Tibial nerve (tissue), 4 donors: ENCODE data around the gene LRIT1. TPM values are rescaled to one million over a fixed set of nuclear protein-coding genes. Genes with fewer than 3 reads are reported as not detected.

Experiments used
- DNase-seq, 2 donors: peaks; one replicate each; pipeline ENCODE4 v3.0.0-alpha.2; 2019; ENCODE audit warnings: low spot score in 2 of 2
- H3K27ac ChIP-seq, 4 donors: fragments of 200-600 bp; sonication (generic) in 3 of 4; one replicate each; pipeline ENCODE4 v1.5.1; 2017 to 2019; ENCODE audit warnings: mild to moderate bottlenecking in 1 of 4
- H3K27me3 ChIP-seq, 2 donors: fragments of 200-600 bp; sonication (generic) in 1 of 2; one replicate each; pipeline versions ENCODE4 v1.5.1 to v1.6.0; 2017 to 2019
- H3K36me3 ChIP-seq, 3 donors: fragments of 200-600 bp; sonication (generic); one replicate each; pipeline ENCODE4 v1.5.1; 2018 to 2019
- H3K4me1 ChIP-seq, 4 donors: fragments of 200-600 bp; sonication (generic) in 3 of 4; one replicate each; pipeline ENCODE4 v1.5.1; 2017 to 2019
- H3K4me3 ChIP-seq, 4 donors: fragments of 200-600 bp; sonication (generic) in 3 of 4; one replicate each; pipeline ENCODE4 v1.5.1; 2017 to 2019; ENCODE audit warnings: mild to moderate bottlenecking in 1 of 4, moderate library complexity in 1 of 4
- H3K9me3 ChIP-seq, 4 donors: fragments of 200-600 bp; sonication (generic) in 3 of 4; one replicate each; pipeline ENCODE4 v1.5.1; 2017 to 2019
- EP300 ChIP-seq, 2 donors: sonication (generic); formaldehyde crosslinking; IDR thresholded peaks; one replicate each; pipeline ENCODE4 v1.6.1; 2017; ENCODE audit warnings: antibody characterized with exemption in 2 of 2, mild to moderate bottlenecking in 1 of 2
- POLR2A ChIP-seq, 2 donors: fragments of 450-650 bp; IDR thresholded peaks; one replicate each; pipeline ENCODE4 v1.6.1; 2017; ENCODE audit warnings: antibody characterized with exemption in 2 of 2, mild to moderate bottlenecking in 2 of 2, moderate library complexity in 2 of 2
- WGBS, 2 donors: methylation state at CpG; one replicate each; pipeline ENCODE4 v1.1.5; 2018; 5-methylcytosine and 5-hydroxymethylcytosine counted together
- total RNA-seq, 4 donors: library from RNA; depleted of rRNA; stranded (reverse); fragments of >200 nt; gene quantifications; one replicate each; pipeline ENCODE4 v1.1.0, GENCODE V29; 2016
- TF ChIP-seq, protein P1 (sequence below), 5 experiments: fragments of 200-600 bp in 3 of 5; fragments of 450-650 bp in 2 of 5; sonication (generic) in 3 of 5; IDR thresholded peaks; one replicate each; pipeline ENCODE4 v1.5.1; 2016 to 2019; ENCODE audit warnings: antibody characterized with exemption in 5 of 5, mild to moderate bottlenecking in 3 of 5, moderate library complexity in 2 of 5

The LRIT1 gene
- total RNA-seq, 4 donors from 2014 or later: not detected

DNA sequence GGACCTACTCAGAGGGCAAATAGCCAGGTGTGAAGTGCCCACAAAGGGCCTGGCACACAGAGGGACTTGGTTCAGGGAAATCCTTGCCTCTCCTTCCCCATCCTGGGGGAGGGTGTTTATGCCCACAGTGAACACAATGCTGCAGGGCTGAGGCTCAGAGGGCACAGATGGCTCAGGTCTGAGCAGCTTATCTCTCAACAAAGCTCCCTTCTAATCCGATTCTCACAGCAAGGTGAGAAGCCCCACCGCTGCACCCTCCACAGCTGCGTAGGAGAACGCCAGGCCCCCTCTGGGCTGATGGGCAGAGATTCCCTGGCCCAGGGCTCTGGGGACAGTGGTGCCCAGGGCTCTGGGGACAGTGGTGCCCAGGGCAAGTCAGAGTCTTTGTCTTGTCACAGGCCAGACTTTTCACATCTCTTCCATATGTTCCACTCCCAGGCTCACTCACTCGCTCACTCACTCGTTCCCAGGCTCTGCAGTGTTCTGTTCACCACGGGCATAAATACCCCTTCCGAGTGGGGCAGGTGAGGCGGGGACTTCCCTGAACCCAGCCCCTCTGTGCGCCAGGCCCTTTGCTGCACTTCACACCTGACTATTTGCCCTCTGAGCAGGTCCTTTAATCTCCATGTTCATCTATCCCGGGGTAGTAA lies 55.7 kb downstream of the LRIT1 start:
- TF ChIP-seq, protein P1, sequence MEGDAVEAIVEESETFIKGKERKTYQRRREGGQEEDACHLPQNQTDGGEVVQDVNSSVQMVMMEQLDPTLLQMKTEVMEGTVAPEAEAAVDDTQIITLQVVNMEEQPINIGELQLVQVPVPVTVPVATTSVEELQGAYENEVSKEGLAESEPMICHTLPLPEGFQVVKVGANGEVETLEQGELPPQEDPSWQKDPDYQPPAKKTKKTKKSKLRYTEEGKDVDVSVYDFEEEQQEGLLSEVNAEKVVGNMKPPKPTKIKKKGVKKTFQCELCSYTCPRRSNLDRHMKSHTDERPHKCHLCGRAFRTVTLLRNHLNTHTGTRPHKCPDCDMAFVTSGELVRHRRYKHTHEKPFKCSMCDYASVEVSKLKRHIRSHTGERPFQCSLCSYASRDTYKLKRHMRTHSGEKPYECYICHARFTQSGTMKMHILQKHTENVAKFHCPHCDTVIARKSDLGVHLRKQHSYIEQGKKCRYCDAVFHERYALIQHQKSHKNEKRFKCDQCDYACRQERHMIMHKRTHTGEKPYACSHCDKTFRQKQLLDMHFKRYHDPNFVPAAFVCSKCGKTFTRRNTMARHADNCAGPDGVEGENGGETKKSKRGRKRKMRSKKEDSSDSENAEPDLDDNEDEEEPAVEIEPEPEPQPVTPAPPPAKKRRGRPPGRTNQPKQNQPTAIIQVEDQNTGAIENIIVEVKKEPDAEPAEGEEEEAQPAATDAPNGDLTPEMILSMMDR (IDR thresholded peaks at IDR 0.05): no peak
- no peak for TF ChIP-seq POLR2A (IDR thresholded peaks at IDR 0.05)
- TF ChIP-seq EP300 (IDR thresholded peaks at IDR 0.05): no peak
- no peak for DNase-seq
- no peak overlapping the region for H3K27ac ChIP-seq
- no peaks in the 10 kb centered on the region for H3K36me3 ChIP-seq
- H3K27me3 ChIP-seq: no peaks in the 10 kb centered on the region
- no peak overlapping the region for H3K4me3 ChIP-seq
- 66 to 78% methylated on average over 10 to 11 of the region's 11 CpGs for WGBS, 2 donors
- H3K9me3 ChIP-seq: no peaks in the 10 kb centered on the region
- H3K4me1 ChIP-seq: no peaks in the 10 kb centered on the region

DNA sequence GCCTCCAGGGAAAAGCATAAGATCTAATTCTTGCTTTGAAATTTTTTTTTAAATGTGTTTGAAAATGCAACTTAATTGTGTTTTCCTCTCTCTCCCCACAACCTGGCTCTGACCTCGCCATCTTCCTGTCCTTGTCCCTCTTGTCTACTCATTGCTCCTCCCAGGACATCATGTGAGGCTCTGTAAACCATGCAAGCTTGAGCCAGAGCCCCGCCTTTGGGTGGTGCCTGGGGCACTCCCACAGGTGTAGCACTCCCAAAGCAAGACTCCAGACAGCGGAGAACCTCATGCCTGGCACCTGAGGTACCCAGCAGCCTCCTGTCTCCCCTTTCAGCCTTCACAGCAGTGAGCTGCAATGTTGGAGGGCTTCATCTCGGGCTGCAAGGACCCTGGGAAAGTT lies 56.8 kb downstream of the LRIT1 start:
- 72 to 77% methylated on average over 4 of the region's 4 CpGs for WGBS, 2 donors

GRCh38 chr10:84181631-84182030 lies 59.7 kb downstream of the LRIT1 start:
- Histone ChIP-seq H3K36me3 (no peaks in the 10 kb centered on the region), H3K4me1 (no peaks in the 10 kb centered on the region), H3K9me3 (no peaks in the 10 kb centered on the region), H3K4me3 (no peak overlapping the region), H3K27me3 (no peaks in the 10 kb centered on the region), H3K27ac (no peak overlapping the region)
- no peak for DNase-seq
- WGBS, 2 donors: 88 to 93% methylated on average over 5 of the region's 5 CpGs
- TF ChIP-seq POLR2A (IDR thresholded peaks at IDR 0.05) (no peak), EP300 (IDR thresholded peaks at IDR 0.05) (no peak)
- TF ChIP-seq, protein P1 (IDR thresholded peaks at IDR 0.05): no peak

More for the DNA sequence above, 56.8 kb downstream of the LRIT1 start:
- TF ChIP-seq EP300 (IDR thresholded peaks at IDR 0.05): no peak
- no peak for TF ChIP-seq POLR2A (IDR thresholded peaks at IDR 0.05)
- TF ChIP-seq, protein P1 (IDR thresholded peaks at IDR 0.05): no peak
- Histone ChIP-seq H3K4me3 (no peak overlapping the region), H3K27me3 (no peaks in the 10 kb centered on the region), H3K27ac (no peak overlapping the region), H3K9me3 (no peaks in the 10 kb centered on the region), H3K4me1 (no peaks in the 10 kb centered on the region), H3K36me3 (no peaks in the 10 kb centered on the region)
- no peak for DNase-seq

Other genes with a start within 250 kb of the LRIT1 start
- gene GHITM, start 102.0 kb downstream of the LRIT1 start, total RNA-seq: 100 to 1,000 TPM in 2 of 4 donors, 10 to 100 TPM in 2; 77.3 to 150 (median 105) TPM
- not detected for gene GPR15LG, start 67.7 kb downstream of the LRIT1 start, total RNA-seq
- 1 to 10 TPM in 1 of 4 donors, under 1 TPM in 2, not detected in 1; 0.30 to 1.0 (median 0.44) TPM for gene CDHR1, start 47.0 kb downstream of the LRIT1 start, total RNA-seq
- not detected for gene LRIT2, start 16.0 kb downstream of the LRIT1 start, total RNA-seq
- under 1 TPM in 1 of 4 donors, not detected in 3; 0.42 TPM for gene RGR, start 3.5 kb upstream of the LRIT1 start, total RNA-seq
- 10 to 100 TPM; 43.9 to 71.9 (median 51.4) TPM for gene CCSER2, start 87.0 kb upstream of the LRIT1 start, total RNA-seq